ENCODE measurements around the gene CCR4.

DNA sequence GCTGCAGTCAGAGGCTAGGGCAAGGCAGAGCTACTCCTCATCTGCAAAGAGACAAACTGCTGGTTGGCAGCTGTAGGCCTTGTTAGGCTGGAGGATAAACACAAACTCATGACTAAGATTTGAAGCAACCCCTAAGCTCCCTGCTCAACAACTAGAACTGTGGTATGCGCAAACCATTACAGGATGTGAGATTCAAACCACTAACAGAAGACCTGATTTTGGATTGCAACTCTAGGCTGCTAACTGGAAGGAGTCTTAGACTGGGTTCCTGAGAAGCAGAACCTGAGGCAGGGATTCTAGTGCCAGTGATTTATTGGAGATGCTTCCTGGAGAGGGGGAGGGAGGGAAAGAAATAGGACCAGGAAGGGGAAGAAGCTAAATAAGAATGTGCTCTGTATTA, 22.5 kb downstream of the CCR4 start:
- TF ChIP-seq, protein P1, sequence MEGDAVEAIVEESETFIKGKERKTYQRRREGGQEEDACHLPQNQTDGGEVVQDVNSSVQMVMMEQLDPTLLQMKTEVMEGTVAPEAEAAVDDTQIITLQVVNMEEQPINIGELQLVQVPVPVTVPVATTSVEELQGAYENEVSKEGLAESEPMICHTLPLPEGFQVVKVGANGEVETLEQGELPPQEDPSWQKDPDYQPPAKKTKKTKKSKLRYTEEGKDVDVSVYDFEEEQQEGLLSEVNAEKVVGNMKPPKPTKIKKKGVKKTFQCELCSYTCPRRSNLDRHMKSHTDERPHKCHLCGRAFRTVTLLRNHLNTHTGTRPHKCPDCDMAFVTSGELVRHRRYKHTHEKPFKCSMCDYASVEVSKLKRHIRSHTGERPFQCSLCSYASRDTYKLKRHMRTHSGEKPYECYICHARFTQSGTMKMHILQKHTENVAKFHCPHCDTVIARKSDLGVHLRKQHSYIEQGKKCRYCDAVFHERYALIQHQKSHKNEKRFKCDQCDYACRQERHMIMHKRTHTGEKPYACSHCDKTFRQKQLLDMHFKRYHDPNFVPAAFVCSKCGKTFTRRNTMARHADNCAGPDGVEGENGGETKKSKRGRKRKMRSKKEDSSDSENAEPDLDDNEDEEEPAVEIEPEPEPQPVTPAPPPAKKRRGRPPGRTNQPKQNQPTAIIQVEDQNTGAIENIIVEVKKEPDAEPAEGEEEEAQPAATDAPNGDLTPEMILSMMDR (IDR thresholded peaks at IDR 0.05): no peak
- TF ChIP-seq POLR2A (IDR thresholded peaks at IDR 0.05) (no peak), POLR2AphosphoS5 (IDR thresholded peaks at IDR 0.05) (no peak)

Measured in sigmoid colon (tissue), 4 donors.